Activated CD8-positive, alpha-beta memory T cell treated with anti-CD3 and anti-CD28 coated beads, Interleukin-2, amount 50 U/mL, for 24 hours (primary cell): ENCODE data around the gene ART3.
"Not testable (repeated sequence)": the region's sequence is repeated elsewhere in the genome, so short reads cannot be mapped to it uniquely, and the experiment has no call there.

Experiments
- DNase-seq: peaks from one replicate; pipeline ENCODE4 v3.0.0-alpha.2; 2020; ENCODE audit errors: extremely low read depth

Gene ART3, protein sequence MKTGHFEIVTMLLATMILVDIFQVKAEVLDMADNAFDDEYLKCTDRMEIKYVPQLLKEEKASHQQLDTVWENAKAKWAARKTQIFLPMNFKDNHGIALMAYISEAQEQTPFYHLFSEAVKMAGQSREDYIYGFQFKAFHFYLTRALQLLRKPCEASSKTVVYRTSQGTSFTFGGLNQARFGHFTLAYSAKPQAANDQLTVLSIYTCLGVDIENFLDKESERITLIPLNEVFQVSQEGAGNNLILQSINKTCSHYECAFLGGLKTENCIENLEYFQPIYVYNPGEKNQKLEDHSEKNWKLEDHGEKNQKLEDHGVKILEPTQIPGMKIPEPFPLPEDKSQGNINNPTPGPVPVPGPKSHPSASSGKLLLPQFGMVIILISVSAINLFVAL

DNA sequence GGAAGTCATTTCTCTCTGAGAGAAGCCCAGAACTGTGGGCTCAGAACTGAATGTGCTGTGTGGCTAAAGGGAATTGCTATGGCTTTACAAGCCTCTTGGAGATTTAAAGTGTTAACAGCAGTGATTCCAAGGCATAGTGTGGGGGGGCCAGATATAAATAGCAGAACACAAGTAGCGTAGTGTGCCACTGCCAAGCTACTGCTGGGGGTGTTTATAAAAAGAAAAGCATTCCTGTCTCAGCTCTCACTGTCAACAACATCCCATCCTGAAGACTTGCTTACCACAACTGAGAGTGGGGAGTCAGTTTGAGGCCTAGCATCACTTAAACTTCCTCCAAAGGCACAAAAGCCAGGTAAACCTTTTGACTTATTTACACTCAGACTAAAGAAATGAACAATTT lies at the start of gene ART3:
Gene ART3, plus strand, starts transcription at position 242 of the 400 bp plus-strand sequence. CDS start 1,181 bp downstream, outside the sequence.
- no peak for DNase-seq

DNA sequence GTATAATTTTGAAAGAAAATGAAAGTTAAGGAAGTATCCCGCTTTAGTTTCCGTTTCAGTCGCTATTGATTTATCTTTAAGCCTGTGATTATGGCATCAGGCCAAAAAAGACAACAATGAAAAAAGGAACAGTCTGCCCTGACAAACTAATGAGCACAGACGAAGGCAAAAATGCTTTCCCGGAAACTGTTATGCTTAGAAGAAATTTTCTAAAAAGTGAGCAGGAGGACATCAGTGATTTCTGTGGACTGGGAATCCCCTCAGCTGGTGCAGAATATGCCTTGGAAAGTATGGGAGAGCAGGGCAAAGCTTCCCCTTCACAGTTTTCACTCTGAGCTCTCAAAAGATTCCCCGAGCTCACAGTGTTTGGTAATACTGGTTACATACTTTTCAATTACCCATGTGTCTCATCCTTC lies 46.2 kb upstream of the ART3 start:
- DNase-seq, result no peak

DNA sequence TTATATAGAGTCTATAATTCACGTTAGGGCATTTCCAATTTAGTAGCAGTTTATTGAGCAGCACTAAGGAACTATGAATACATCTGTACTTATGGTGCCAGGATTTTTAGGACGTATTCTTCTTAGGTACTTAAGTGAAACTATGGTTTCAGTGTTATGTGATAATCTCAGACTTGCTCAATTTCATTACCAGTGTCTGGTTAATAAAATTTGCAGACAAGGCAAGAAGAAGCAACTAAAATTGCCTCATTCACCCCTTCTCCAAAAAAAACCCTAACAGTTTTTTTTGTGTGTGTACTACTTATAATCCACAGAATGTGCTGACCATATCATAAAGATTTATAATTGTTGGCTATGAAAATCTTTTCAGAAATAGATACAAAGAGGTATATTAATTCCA lies 45.2 kb upstream of the ART3 start:
- DNase-seq, result no peak

DNA sequence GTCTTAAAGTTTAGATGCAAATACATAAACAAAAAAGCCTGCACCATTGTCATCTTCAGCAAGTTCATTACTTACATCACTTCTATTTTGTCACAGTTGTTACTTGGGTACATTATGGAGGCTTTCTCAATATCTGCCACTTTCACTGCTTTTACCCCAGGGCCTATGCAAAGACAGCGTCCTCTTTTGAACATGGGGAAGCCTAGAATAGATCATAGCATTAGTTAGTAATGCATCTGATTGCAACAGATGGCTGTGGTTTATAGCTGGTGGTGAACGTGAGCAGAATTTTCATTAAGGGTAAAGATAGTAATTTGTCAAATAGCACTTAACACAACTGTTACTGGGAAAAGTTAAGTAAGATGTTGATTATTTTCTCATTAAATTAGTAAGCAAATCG lies 39.4 kb upstream of the ART3 start:
- DNase-seq, result no peak

DNA sequence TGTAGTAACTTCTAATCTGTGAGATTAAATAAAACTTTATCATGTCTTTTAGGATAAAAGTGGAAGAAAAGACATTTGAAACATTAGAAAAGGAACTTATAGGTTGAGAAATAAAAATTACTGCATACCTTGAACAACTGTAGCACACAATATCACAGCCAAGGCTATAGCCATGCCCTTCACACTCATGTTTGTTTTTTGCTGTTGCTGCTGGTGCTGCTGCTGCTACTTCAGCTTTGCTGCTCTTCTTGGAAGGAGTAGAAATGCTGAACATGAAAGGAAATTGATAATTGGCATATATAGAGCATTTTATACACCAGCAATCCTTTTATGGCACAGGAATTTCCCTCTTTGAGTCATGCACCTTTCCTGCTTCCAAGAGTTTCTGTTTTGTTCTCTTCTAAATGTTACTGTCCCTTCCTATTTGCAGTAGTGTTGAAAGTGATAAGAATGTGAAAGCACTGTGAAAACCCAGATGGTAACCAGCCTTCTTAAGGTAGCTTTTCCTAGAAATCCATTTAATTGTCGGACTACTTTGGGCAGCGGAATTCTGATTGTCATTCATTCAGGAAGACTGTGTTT lies 38.6 kb upstream of the ART3 start, which contains the start of gene CXCL11:
Gene CXCL11, minus strand, starts transcription at position 272 of the 582 bp plus-strand sequence. Its CDS starts 83 bp downstream, at position 189.
- no peak for DNase-seq

DNA sequence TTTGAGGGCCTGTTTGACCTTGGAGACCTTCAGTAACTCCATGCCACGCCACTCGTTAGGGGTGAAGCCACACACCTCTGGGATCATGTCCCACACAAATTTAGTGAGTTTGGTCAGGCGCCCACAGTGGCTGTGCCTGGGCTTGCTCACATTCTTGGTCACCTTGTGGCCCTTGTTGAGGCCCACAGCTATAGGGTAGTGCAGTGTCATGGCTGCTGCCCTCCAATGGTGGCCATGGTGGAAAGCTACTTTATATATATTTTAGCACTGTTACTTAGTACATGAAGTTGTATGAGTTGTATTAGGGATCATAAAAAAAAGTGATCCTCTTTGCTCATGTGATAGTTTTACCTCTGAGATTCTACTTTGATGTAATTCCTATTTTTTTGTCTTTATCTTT lies 37.7 kb upstream of the ART3 start:
- DNase-seq, result no peak

DNA sequence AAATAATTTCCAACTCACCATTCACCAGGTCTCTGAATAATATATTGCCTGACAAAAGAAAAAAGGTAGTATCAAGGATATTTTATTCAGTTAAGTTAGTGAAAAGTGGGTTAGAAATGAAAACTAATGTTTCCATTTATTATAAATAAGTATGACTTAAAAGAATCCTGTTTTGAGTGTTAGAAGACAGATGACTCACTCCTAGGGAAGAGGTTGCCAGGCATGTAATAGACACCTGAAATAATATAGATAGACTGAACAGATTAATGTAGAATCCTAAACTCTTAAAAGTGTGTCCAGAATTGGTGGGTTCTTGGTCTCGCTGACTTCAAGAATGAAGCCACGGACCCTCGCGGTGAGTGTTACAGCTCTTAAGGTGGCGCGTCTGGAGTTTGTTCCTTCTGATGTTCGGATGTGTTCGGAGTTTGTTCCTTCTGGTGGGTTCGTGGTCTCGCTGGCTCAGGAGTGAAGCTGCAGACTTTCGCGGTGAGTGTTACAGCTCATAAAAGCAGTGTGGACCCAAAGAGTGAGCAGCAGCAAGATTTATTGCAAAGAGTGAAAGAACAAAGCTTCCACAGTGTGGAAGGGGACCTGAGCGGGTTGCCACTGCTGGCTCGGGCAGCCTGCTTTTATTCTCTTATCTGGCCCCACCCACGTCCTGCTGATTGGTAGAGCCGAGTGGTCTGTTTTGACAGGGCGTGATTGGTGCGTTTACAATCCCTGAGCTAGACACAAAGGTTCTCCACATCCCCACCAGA lies 32.1 kb upstream of the ART3 start:
- DNase-seq, result not testable (repeated sequence)

DNA sequence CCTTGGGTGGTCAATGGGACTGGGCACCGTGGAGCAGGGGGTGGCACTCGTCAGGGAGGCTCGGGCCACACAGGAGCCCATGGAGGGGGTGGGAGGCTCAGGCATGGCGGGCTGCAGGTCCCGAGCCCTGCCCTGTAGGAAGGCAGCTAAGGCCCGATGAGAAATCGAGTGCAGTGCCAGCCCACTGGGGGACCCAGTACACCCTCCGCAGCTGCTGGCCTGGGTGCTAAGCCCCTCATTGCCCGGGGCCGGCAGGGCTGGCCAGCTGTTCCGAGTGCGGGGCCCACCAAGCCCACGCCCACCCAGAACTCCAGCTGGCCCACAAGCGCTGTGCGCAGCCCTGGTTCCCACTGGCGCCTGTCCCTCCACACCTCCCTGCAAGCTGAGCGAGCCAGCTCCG lies 31.2 kb upstream of the ART3 start:
- DNase-seq, result not testable (repeated sequence)

DNA sequence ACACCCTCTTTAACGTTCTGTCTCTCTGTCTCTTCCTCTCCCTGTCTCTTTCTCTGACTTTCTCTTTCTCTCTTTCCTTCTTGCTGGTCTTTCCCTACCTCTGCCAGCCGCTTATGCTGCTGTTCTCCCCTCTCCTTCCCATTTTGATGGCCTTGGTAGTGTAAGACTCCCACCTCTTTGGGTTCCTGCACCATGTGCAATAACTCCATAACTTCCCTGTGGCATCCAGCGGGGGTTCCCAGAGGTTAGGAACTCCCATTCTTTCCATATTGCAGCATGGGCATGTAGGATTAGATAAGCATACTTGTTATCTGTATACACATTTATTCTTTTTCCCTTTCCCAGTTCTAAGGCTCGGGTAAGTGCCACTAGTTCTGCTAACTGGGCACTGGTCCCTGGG lies 29.8 kb upstream of the ART3 start:
- DNase-seq, result not testable (repeated sequence)

DNA sequence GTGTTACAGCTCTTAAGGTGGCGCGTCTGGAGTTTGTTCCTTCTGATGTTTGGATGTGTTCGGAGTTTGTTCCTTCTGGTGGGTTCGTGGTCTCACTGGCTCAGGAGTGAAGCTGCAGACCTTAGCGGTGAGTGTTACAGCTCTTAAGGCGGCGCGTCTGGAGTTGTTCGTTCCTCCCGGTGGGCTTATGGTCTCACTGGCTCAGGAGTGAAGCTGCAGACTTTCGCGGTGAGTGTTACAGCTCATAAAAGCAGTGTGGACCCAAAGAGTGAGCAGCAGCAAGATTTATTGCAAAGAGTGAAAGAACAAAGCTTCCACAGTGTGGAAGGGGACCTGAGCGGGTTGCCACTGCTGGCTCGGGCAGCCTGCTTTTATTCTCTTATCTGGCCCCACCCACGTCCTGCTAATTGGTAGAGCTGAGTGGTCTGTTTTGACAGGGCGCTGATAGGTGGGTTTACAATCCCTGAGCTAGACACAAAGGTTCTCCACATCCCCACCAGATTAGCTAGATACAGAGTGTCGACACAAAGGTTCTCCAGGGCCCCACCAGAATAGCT lies 24.6 kb upstream of the ART3 start:
- DNase-seq, result not testable (repeated sequence)

DNA sequence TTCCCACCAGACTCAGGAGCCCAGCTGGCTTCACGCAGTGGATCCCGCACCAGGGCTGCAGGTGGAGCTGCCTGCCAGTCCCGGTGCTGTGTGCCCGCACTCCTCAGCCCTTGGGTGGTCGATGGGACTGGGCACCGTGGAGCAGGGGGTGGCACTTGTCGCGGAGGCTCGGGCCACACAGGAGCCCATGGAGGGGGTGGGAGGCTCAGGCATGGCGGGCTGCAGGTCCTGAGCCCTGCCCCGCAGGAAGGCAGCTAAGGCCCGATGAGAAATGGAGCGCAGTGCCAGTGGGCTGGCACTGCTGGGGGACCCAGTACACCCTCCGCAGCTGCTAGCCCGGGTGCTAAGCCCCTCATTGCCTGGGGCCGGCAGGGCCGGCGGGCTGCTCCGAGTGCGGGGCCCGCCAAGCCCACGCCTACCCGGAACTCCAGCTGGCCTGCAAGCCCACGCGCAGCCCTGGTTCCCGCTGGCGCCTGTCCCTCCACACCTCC lies 23.9 kb upstream of the ART3 start:
- not testable (repeated sequence) for DNase-seq

DNA sequence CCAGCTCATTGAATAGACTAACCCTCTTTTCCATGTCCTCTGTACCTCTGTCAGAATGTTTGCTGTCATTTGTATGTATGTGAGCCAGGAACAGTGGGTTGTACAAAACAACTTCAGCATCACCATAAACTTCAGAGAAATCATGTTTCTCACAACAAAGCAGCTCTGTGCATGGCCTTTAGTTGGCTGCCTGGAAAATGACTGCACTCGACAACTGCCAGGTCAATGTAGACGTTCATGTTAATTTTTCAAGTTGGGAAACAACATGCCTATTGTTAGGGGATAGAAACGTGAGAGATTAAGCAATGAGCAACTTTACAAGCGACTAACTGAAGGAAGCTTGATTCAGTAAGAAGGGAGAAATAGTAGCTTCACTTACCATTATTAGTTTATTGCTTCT lies 20.8 kb upstream of the ART3 start:
- no peak for DNase-seq

DNA sequence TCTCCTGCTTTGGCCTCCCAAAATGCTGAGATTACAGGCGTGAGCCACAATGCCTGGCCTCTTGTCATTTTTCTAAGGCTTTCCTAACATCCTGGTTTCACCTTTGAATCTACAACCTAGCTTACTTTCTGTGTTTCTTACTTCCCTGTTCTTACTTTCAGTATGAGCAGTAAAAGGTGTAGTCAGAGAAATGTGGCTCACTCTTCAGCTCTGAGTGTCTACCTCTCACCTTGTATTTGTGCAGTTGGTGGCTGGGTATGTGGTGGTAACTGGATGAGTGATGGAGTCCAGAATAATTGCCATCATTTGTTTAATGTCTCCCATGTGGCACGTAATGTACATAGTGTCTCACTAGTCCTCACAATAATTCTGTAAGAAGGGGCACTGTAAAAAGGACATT lies 19.5 kb upstream of the ART3 start:
- DNase-seq, result no peak

DNA sequence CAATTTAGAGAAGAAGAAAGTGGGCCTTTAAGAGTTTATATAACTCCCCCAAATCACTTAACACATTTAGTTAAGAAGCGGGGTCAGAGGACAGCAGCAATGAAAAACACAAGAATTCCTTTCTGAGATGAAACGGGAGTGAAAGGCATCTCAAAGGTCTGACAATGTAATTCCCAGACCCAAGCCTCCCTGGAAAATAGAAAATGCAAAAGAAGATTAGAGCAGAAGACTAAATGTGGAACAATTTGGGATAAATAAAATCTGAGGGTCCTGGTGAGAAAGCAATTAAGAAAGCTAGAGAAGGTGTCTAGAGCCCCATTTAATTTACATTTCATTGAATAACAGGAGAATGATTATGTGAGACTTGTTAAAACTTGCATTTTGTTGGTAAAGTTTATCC lies 19.1 kb upstream of the ART3 start:
- no peak for DNase-seq

DNA sequence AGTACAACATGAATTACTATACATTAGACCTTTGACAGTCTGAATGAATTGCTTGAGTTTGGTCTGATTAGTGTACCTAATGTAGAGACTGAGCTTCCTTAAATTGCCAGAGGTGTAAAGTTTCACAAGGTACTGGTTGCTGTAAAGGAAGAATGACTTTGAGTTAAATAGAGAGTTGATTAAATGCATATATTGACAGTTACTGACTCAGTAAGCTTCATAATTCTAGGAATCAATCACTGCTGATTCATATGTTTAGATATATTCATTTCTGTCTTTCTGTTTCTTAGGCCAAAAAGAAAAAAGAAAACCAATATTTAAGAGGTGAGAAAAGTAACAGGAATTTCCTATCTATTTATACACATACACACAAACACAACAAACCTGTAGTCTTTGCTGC lies 16.2 kb upstream of the ART3 start:
- DNase-seq, result no peak

DNA sequence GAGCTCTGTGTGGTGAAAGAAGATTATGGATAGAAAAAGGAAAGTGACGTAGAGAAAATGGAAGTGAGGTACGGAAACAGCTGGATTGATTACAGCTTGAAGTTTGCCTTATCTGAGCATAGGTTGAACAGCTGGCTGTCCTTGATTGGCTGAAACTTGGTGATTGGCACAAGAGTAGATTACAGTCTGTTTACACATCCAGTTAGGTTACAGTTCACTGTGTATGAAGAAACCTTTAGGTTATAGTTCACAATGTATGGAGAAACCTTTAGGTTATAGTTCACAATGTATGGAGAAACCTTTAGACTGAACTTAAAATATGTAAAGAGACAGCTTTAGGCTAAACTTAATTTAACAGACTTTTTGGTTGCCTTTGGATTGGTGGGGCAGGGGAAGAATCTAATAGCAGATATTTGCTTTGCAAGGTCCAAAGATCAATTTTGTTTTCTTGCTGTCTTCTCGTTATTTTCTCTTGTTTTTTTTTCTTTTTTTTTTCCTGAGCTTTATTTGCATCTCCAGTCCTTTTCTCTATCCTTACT lies 15.6 kb upstream of the ART3 start:
- no peak for DNase-seq

DNA sequence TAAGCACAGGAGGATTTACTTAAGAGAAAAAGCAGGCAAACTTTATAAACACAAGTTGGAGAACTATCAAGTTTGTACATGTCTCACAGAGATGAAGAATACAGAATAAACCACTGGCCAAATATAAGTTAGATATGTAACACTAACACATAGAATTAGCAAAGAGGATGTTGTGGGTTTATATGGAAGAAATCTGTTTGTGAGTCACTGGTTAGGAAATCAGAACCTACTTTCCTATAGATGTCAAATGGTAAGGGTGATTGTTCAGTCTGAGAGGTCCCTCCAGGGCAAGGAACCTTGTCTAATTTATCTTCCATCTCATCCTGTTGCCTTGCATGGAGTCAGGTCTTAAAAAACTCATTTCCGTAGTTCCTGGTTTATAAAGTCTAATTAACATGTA lies 14.8 kb upstream of the ART3 start:
- no peak for DNase-seq

DNA sequence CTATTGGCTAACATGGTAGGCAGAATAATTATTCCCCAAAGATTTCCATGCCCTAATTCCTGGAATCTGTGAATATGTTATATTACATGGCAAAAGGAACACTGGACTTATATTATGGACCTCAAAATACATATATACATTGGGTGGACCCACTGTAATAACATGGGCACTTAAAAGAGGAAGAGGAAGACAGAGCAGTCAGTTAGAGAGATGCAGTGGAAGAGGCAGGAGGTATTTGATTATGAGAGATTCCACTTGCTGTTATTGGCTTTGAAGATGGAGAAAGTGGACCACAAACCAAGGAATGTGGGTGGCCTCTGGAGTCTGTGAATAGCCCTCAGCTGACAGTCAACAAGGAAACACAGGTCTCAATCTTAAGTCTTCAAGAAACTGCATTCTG lies 14.0 kb upstream of the ART3 start:
- no peak for DNase-seq

DNA sequence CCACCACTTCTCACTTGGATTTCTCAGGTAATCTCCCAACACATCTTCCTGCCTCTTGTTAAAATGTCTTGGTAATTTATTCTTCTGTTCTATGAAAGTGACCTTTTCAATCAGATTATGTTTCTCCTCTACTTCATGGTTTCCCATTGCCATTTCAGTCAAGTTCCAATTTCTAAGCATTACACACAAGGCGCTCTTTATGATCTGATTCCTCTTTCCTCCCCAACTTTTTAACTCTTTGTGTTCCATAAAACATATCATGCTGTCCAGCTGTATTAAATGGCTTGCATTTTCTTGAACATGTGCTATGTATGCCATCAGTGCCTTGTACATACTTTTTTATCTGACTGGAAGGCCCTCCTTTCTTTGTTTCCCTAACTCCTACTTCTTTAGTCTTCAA lies 13.1 kb upstream of the ART3 start:
- no peak for DNase-seq

DNA sequence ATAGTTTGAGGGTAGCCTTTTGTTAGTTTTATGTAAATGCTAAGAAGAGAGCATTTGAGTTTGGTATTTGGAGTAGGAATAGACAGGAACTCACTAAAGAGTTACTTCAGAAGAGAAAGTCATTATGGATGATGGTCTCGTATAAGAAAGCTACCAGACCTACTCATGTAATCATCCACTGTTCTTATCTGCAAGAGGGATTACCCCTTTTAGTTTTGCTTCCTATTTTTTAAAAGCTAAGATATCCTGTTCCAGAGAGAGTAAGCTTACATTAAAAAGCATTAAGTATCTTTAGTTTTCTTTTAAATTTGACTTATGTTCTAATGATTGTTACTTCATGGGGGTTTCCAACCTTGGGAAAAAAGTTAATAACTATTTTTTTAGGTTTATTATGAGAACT lies 12.5 kb upstream of the ART3 start:
- DNase-seq, result no peak

DNA sequence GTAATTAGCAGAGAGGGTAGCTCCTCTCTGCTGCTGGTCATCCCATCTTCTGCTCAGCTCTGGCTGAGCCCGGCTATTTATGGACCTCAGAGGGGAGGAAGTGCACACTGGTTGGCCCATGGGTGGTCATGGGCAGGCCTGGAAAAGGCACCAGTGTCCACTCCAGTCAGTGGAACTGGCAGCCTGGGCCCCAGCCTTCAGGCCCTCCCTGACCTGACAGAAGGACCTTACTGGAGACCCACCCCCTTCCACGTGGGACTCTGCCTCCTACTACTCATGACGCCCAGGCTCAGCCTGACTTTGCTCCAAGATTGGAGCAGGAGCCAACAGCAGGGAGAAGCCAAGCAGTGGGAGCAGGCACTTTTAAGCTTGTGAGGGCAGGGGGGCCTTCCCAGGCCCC lies 8.0 kb upstream of the ART3 start:
- DNase-seq, result no peak
